NCI-H1105 treated with DMSO at 0.1 percent for 48 hours (cell line): ENCODE data around the gene CCDC187.

Source experiments
- DNase-seq: peaks from one replicate; lab custom pipeline; 2025; lab: John Stamatoyannopoulos, UW

Gene CCDC187

DNA sequence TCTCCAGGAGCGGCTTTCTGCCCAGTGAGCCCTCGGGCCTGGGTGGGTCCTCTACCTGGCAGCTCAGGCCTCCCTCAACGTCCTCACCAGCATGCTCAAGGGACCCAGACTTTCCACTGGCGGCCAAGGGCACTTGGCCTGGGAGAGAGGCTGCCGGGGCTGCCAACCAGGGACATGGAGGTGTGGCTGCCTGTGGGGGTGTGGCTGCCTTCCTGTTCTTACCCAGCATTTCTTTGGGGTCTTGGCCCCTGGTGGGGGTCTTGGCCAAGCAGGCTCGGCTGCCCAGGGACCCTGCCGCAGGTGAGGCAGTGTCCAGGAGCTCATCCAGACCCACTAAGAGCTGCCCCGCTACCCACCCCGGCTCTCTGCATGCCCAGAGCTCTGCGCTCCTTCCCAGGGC lies 51.0 kb downstream of the CCDC187 start:
- DNase-seq: no peak

DNA sequence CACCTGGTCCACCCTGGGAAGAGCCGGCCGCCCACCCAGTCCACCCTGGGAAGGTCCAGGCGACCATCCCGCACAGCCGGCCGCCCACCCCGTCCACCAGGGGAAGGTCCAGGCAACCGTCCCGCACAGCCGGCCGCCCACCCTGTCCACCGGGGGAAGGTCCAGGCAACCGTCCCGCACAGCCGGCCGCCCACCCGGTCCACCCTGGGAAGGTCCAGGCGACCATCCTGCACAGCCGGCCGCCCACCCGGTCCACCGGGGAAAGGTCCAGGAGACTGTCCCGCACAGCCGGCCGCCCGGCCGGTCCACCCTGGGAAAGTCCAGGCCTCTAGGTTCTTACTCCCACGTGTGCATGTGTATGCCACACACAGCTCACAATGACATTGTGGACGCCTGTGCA lies 51.6 kb downstream of the CCDC187 start:
- DNase-seq: no peak

DNA sequence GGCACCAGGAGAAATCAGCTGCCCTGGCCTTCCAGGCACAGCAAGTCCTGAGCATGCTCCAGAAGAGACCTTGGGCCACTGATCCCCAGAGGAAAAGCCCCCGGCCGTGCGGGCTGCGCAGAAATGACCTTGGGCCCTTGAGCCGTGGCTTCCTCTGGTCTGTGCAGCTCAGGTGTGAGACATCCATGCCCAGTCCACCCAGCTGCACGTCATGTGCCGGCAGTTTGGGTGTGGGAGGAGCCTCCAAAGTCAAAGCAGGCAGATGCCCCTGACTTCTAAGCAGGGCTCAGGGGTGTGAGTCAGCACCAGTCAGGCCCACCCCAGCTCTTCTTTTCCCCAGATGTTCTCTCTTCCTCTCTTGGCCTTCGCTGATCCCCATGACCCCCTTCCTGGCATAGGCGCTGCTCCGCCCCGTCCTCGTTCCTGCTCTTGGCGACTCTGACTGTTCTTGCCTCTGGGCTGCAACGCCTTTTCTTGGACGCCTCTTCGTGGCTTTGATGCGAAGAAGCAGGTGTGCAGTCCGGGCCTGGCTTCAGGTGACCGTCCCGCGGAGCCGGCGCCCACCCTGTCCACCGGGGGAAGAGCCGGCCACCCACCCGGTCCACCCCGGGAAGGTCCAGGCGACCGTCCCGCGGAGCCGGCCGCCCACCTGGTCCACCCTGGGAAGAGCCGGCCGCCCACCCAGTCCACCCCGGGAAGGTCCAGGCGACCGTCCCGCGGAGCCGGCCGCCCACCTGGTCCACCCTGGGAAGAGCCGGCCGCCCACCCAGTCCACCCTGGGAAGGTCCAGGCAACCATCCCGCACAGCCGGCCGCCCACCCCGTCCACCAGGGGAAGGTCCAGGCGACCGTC lies 52.4 kb downstream of the CCDC187 start:
- no peak for DNase-seq

DNA sequence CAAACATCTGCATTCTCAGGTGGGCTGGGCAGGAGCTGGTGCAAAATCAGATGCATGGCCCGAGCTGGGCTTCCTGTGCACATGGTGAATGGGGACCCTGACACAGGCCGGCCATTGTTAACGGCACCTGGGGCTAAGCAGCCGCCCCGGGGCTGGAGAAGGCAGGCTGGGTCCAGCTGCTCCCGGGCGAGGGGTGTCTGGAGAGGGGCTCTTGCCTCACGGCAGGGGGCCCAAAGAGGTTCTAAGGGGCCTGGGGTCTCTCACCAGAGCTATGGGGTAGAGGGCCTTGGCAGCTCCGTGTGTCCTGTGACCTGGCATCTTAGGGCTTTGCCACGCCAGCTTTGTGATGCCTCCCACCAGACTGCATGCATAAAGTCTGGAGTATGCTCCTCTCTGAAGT lies 53.2 kb downstream of the CCDC187 start:
- DNase-seq: no peak

DNA sequence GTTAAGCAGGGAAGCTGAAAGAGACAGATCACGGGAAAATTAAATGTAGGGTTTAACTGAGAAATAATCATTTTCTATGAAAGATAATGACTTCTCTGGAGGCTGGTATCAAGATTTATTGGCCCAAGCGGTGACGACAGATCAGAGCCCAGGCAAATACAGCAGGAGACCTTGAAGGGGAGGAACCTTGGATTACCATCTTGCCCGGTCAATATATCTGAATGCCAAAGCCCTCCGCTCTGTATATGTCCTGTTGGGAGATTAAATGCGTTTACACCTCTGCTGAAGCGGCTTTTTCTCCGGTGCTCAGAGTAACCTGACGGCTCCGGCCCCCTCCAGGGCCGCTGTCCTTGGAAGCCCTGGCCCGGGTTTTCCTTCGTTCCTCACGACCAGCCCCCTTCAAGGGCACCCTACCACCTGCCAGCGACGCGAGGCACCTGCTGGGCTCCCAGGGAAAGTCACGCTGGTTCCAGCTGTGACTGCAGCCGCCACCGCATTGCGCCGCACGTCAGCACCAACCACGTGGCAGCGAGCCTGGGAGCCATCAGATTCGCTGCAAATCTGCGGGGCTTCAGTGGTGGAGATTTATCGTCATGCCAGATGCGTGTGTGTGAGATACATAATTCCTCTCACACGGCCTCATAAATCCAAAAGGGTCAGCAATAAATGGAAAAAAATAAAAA lies 53.9 kb downstream of the CCDC187 start:
- DNase-seq: peak; percentile 45

DNA sequence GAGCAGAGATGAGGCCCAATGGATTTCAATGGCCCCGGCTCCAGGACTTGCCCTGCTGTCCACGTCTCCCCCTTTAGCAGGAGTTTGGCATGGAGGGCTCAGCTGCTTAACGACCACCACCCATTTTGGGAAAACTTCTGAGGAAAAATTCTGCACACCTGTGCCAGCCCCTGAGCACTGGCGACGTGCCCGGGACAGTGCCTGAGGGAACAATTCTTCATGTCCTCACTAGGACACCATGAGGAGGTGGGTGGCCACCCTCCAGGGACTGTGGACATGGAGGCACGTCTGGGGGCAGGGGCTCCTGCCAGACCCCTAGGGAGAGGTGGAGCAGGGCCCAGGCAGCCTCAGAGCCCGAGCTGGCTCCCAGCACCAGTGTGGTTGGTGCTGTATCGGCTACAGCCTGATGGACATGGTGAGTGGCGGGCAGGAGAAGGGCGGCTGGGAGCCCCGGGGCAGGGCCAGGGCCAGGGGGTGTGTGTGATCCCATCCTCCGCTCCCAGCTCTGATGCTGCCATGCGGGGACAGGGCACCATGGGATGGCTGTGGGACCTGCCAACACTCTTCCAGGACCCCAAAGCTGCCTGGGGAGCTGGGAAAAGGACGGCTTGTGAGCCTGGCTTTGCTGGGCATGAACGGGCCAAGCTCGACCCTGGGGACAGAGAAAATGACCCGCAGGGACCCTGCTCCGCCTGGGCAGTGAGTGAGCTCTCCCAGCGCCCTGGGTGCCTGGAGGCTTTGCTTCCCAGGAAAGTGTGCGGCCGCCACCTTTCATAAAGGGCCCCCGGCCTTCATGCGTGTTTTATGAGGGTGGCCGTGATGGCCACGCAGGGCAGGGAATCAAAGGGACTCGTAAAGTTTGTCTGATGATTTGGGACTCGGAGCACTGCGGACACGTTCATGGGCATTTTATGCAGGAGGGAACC lies 54.7 kb downstream of the CCDC187 start:
- no peak for DNase-seq

DNA sequence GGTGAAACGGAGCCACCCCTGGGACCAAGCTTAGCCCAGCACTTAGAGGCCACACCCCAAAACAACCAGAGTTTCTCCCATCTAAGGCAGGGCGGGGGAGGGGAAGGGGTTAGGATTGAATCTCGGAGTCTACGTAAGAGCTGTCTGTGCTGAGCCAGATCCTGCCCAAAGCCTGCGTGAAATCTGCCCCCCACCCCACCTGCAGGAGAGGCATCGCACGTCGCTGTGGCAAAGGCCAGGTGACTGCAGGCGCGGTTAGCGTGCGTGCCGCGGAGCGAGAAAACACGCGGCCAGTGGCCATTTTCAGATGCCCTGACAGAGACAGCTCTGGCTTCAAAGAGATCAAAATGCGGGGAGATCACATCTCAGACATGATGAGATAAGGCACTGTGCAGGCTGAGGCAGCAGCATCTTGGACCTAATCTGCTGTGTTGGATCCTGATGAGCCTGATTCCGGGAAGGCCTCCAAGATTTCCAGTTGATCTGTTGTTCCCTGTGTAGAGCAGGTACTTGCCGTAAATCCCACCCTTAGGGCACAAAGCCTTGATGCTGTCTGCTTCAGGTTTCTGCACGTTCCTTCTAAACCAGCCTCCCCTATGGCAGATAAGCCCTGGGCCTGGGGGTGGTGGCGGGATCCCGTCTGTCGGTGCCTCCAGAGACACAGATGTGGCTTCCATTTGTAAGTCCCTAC lies 55.8 kb downstream of the CCDC187 start:
- DNase-seq: no peak

DNA sequence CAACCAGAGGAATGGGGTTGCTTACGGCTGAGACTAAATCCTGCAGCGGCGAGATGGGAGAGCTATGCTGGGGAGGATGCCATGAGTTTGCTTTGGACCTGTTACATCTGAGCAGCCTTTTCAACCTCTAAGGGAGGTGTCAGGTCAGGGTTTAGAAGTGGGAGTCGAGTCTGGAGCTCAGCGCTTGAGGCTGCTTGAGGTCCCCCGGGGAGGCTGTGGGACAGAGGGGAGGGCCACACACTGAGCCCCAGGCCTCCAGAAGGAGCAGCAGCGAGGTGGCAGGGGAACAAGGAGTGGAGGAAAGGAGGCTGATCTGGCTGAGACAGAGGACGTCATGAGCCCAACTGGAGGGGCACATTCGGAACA lies 56.4 kb downstream of the CCDC187 start:
- no peak for DNase-seq

DNA sequence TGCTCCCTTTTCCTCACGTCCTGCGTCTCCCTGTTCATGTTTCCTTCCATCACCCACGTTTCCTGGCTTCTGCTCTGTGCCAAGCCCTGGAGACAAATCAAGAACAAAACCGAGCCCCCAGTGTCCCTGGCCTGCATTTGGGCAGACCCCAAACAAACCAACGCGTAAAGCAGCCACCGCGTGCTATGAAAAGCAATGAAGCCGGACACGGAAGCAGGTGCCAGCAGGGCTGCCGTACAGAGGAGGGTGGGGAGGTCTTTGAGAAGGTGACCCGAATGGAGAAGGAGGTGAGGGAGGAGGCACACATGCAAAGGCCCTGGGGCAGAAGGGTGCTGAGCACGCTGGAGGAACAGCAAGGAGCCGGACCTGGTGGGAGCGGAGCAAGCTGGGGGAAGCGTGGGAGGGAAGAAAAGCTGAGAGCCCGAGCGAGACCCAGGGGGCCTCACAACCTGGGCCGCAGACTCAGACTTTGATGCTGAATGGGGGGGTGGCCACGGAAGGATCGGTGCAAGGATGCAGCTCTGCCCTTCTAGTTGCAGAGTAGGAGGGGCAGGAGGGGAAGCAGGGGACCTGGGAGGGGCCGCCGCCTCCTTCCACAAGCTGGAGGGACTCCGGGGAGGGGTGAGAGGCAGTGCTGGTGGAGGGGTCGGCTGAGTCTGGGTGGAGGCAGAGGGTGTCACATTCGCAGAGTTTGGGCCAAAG lies 56.9 kb downstream of the CCDC187 start:
- no peak for DNase-seq

DNA sequence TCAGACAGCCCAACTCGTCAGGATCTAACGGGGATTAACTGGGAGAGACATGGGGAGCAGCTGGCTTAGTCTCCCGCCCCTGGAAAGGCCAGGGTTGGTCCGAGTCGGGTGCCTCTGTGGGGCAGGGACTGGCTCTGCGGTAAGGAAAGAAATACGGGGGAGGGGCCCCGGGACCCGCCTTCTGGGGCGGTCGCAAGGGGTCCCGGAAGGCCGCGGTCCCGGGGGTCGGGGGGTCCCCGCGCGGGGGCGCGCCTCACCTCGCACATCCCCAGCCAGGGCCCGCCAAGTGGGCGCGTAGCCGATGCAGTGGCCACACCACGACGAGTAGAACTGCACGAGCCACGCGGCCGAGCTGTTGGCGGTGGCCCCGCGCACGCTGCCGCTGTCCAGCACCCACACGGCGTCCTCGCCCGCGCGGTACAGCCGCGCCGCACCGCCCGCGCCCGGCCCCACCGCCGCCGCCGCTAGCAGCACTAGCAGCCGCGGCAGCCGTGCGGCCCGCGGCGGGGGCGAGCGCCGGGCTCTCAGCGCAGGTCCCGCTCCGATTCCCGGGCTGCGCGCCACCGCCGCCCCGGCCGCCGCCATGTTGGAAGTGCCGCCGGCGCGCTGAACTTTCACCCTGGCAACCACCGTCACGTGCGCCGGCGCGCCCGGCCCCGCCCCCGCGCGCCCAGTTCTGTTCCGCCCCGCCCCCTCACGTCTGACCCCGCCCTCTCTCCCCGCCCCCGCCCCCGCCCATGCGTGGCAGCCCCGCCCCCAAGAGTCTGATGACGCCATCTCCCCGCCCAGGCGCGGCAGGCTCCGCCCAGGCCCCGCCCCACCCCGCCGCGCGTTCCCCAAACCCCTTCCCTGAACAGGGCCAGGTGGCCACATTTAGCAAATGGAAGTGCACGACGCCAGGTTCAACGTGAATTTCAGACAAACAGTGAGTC lies 58.4 kb downstream of the CCDC187 start, which contains the start of gene QSOX2:
QSOX2 (minus strand) TSS at position 594 of the 932 bp plus-strand sequence; CDS start at position 585, 9 bp downstream.
- peak; percentile 55 for DNase-seq

DNA sequence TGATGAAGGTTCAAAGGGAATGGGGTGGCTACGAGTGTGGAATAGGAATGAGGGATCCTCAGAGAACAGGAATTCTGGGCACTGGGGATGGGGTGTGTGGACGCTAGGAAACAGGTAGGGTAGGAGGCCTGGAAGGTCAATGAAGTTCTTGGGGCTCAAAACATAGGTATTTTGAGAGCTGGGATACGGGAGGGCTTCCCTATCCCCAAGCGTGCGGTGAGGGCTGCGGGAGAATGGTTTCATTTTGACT lies 59.0 kb downstream of the CCDC187 start:
- DNase-seq: no peak

DNA sequence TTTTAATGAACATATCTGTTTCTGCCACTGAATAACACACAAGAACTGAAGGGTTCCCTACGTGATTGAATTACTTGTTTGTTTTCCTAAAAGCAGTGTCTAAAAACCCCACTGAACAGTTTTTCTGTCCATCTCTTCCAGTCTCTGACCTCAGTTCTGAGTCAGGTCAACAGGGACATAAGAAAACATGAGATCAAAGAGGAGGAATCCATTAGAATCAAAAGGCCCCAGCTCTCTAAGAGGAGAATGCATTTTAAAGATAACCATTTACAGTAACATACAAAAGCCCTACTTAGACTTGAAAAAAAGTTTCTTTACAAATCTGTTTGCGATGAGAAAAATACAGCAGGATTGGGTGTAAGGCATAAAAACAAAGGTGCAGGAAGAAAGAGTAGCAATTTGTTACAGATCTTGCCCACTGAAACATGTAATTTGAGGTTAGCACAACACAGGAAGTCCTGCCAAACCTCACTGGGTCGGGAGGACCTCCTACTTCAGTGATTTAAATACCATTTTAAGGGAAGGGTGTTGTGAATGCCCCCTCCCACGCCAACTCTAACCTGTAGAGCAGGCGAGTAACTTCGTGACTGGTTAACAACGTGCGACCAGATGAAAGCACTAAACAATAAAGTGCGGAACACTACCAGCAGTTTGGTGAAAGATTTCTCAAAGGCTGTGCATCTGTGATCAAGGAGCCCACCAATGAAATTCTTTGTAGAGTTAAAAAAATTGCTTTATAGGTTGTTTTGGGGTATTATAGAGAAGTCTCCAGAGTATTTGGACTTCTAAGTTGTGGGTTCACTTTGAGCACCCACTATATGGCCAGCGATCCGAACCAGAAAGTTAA lies 59.5 kb downstream of the CCDC187 start:
- no peak for DNase-seq

DNA sequence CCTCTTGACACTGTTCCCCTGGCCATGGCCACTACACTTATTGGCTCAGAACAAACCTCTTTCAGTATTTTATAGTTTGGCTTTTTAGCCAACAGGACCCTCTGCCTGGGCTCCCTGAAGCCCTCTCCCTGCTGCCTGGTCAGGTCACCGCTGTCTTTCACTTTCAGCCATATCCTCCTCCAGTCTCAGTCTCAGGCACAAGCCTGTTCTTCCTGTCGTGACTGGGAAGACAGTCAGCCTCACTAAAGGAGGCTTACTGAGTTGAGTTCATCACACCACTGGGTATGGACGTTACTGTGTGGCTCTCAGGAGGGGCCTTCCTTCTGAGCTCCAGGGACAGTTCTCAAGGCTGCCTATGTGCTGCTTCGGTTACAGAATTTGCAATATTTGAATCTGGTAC lies 60.3 kb downstream of the CCDC187 start:
- DNase-seq: no peak

DNA sequence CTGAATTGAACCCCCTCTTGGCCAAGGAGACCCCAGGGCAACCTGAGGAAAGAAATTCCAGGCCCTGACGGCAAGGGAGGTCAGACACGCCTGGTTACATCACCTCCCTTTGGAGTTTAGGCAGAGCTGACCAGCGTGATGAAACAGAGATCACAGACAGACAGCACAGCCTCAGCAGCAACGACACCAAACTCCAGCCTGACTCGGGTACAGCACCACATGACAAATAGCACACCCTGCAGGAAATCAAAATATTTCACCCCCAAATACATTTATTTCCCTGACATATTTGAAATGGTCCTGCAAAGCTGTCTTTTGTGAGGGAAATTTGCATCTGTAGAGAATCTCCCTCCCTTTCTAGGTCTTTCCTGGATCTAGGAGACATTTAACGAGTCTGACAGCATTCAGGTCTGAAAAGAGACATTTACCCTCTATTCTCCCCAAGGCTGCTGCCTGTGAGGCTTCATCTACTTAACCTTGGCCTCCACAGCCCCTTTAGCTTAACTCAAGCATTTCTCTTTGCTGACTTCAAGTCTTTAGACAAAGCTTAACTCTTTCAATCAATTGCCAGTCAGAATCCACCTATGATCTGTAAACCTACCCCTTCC lies 60.9 kb downstream of the CCDC187 start:
- no peak for DNase-seq

DNA sequence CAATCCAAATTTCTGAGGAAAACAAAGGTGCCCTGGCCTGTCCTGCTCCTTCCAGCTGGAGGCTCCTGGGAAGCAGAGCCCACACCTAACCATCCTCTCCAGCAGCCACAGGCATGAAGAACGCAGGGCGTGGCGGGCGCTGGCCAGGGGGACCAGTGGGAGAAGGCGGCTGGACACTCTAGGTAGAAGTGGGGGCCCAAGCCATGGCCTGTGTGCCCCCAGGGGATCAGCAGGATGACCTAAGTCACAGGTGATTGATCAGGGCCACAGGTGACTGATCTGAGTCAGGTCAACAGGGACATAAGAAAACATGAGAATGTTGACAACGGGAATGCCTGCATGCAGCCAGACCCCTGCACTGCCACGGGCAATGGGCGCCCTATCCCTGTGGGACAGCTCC lies 61.6 kb downstream of the CCDC187 start:
- DNase-seq: no peak

DNA sequence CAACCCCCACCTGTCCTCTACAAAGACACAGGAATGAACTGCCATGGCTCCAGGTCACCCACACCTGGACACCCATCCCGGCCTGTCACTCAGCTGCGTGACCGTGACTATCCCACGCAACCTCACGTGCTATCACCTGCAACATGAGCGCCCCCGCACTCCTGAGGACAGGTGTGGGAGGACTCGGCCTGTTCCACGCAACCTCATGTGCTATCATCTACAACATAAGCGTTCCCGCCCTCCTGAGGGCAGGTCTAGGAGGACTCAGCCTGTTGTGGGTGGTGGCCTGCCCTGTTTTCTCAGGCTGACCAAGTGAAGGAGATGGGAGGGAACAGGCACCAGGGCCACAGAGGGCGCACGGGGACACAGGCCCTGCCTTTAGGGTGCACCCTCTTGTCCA lies 62.4 kb downstream of the CCDC187 start:
- no peak for DNase-seq

DNA sequence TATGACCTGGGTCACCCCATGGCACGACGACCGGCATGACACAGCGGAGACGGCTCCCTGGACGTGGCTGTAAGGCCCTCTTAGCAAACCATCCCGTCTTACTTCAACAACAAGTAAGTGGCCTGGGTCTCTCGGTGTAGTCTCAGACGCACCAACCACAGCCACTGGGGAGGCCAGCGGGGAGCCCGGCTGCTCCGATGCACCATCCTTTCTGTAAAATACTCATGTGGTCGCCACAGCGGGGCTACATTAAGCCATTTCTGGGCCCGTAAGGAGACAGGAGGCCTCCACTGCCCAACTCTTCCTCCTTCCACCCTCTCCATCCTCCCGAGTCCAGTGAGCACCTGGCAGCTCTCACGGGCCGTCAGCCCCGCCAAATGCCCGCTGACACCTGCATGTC lies 63.0 kb downstream of the CCDC187 start:
- DNase-seq: no peak

DNA sequence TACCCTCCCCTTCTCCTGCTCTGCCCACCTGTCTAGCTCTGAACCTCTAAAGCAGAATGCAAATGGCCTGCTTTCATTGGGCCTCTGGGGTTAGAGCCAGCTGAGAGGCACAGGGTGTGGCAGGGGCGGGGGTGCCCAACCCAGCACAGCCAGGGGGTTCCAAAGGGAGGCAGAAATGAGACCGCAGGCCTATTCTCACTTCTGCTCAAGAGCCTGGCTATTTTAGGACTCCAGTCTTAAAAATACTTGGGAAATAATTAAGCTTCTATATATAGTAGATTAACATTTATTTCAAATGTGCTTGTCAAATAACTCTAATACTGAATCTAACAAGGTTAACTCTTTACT lies 63.9 kb downstream of the CCDC187 start:
- DNase-seq: no peak
